ENCODE results near the gene WDR45B. TPM values are rescaled to one million over a fixed set of nuclear protein-coding genes. Genes with fewer than 3 reads are reported as not detected.

WDR45B gene
- total RNA-seq, 4 donors from 2014 or later: 68.1 to 108 (median 83.6) TPM

GRCh38 chr17:82686366-82687324, 38.4 kb upstream of the WDR45B start:
- Histone ChIP-seq H3K9me3 (peaks cover 0 to 5% of the 10 kb centered on the region in 2 donors), H3K4me1 (peaks cover 3 to 21% (median 6%) of the 10 kb centered on the region in 4 donors), H3K27ac (no peak overlapping the region), H3K27me3 (no peaks in the 10 kb centered on the region), H3K36me3 (no peaks in the 10 kb centered on the region), H3K4me3 (no peak overlapping the region)
- no peak for DNase-seq
- in situ Hi-C loops (cut with MboI; ENCODE audit: low pct_ligation_motif_present in 1 of 4, low pct_unique_long_range_greater_than_20kb in 1 of 4, low sequenced_read_pairs in 3 of 4) (no loop called here), intact Hi-C loops (cut with DNase I; ENCODE audit: low total_unique reads) (no loop called here)
- 91 to 92% methylated on average over 5 to 19 of the region's 19 CpGs for WGBS, 2 donors (ENCODE audit: low coverage in 1 of 2)
- TF ChIP-seq POLR2A (IDR thresholded peaks at IDR 0.05): no peak
- TF ChIP-seq POLR2AphosphoS5 (IDR thresholded peaks at IDR 0.05): no peak
- no peak for TF ChIP-seq EP300 (IDR thresholded peaks at IDR 0.05; ENCODE audit: low read depth)
- TF ChIP-seq, protein P1, sequence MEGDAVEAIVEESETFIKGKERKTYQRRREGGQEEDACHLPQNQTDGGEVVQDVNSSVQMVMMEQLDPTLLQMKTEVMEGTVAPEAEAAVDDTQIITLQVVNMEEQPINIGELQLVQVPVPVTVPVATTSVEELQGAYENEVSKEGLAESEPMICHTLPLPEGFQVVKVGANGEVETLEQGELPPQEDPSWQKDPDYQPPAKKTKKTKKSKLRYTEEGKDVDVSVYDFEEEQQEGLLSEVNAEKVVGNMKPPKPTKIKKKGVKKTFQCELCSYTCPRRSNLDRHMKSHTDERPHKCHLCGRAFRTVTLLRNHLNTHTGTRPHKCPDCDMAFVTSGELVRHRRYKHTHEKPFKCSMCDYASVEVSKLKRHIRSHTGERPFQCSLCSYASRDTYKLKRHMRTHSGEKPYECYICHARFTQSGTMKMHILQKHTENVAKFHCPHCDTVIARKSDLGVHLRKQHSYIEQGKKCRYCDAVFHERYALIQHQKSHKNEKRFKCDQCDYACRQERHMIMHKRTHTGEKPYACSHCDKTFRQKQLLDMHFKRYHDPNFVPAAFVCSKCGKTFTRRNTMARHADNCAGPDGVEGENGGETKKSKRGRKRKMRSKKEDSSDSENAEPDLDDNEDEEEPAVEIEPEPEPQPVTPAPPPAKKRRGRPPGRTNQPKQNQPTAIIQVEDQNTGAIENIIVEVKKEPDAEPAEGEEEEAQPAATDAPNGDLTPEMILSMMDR (IDR thresholded peaks at IDR 0.05): no peak

DNA sequence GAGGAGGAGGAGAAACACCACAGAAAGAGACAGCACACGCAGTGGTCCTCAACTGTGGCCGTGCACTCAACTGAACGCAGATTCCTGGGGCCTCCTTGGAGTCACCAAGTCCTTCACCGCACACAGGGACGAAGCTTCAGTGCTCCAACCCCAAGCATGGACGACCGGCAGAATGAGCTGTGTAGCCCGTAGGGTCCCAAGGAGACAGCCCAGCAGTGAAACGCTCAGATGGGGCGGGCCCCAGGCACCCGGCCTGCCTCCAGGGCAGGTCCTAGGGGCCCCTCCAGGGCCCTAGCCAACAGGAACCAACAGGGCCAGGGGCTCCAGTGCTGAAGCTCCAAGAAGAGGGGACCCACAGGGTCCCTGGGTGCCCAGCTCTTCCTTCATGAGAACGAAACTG, 37.0 kb upstream of the WDR45B start:
- H3K36me3 ChIP-seq: no peaks in the 10 kb centered on the region
- in situ Hi-C loops (cut with MboI; ENCODE audit: low pct_ligation_motif_present in 1 of 4, low pct_unique_long_range_greater_than_20kb in 1 of 4, low sequenced_read_pairs in 3 of 4) (no loop called here), intact Hi-C loops (cut with DNase I; ENCODE audit: low total_unique reads) (no loop called here)
- no peak overlapping the region for H3K4me3 ChIP-seq
- H3K27me3 ChIP-seq: no peaks in the 10 kb centered on the region
- H3K27ac ChIP-seq: peak overlapping the region in 3 of 4 donors; percentile 87 to 91 (median 88)
- TF ChIP-seq POLR2A (IDR thresholded peaks at IDR 0.05) (no peak), EP300 (IDR thresholded peaks at IDR 0.05; ENCODE audit: low read depth) (no peak), POLR2AphosphoS5 (IDR thresholded peaks at IDR 0.05) (no peak)
- TF ChIP-seq, protein P1 (IDR thresholded peaks at IDR 0.05): no peak
- WGBS, 2 donors (ENCODE audit: low coverage in 1 of 2): 93 to 97% methylated on average over 5 to 12 of the region's 12 CpGs
- H3K4me1 ChIP-seq: peaks cover 3 to 26% (median 8%) of the 10 kb centered on the region in 4 donors
- peaks cover 0 to 10% of the 10 kb centered on the region in 2 donors for H3K9me3 ChIP-seq
- DNase-seq: no peak

GRCh38 chr17:82684228-82684841, 36.1 kb upstream of the WDR45B start:
- in situ Hi-C loops (cut with MboI; ENCODE audit: low pct_ligation_motif_present in 1 of 4, low pct_unique_long_range_greater_than_20kb in 1 of 4, low sequenced_read_pairs in 3 of 4): no loop called here
- H3K36me3 ChIP-seq: no peaks in the 10 kb centered on the region
- H3K9me3 ChIP-seq: peaks cover 0 to 10% of the 10 kb centered on the region in 2 donors
- DNase-seq: peak; percentile 74
- intact Hi-C loops (cut with DNase I; ENCODE audit: low total_unique reads): no loop called here
- 57 to 82% methylated on average over 6 to 13 of the region's 13 CpGs for WGBS, 2 donors (ENCODE audit: low coverage in 1 of 2)
- H3K27me3 ChIP-seq: no peaks in the 10 kb centered on the region
- no peak overlapping the region for H3K4me3 ChIP-seq
- peaks cover 3 to 32% (median 15%) of the 10 kb centered on the region in 4 donors for H3K4me1 ChIP-seq
- H3K27ac ChIP-seq: peak overlapping the region; percentile 78 to 91 (median 88)
- TF ChIP-seq, protein P1 (IDR thresholded peaks at IDR 0.05): no peak
- TF ChIP-seq POLR2AphosphoS5 (IDR thresholded peaks at IDR 0.05) (peak in 1 of 3 donors; percentile 62), EP300 (IDR thresholded peaks at IDR 0.05; ENCODE audit: low read depth) (peak; percentile 51)

DNA sequence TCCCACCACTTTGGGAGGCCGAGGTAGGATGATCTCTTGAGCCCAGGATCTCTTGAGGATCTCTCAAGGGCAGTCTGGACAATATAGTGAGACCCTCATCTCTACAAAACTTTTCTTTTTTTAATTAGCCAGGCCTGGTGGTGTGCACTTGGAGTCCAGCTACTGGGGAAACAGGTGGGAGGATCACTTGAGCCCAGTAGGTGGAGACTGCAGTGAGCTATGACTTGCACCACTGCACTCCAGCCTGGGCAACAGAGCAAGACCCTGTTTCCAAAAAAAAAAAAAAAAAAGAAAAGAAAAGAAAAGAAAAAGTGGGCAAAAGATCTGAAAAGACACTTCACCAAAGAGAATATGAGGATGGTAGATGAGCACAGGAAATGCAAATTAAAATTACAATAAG, 35.3 kb upstream of the WDR45B start:
- DNase-seq: no peak
- in situ Hi-C loops (cut with MboI; ENCODE audit: low pct_ligation_motif_present in 1 of 4, low pct_unique_long_range_greater_than_20kb in 1 of 4, low sequenced_read_pairs in 3 of 4) (no loop called here), intact Hi-C loops (cut with DNase I; ENCODE audit: low total_unique reads) (no loop called here)
- H3K36me3 ChIP-seq: no peaks in the 10 kb centered on the region
- TF ChIP-seq POLR2A (IDR thresholded peaks at IDR 0.05) (no peak), EP300 (IDR thresholded peaks at IDR 0.05; ENCODE audit: low read depth) (no peak), POLR2AphosphoS5 (IDR thresholded peaks at IDR 0.05) (no peak)
- TF ChIP-seq, protein P1 (IDR thresholded peaks at IDR 0.05): no peak
- peak overlapping the region; percentile 78 to 91 (median 88) for H3K27ac ChIP-seq
- peaks cover 0 to 10% of the 10 kb centered on the region in 2 donors for H3K9me3 ChIP-seq
- no peaks in the 10 kb centered on the region for H3K27me3 ChIP-seq
- H3K4me1 ChIP-seq: peaks cover 3 to 32% (median 15%) of the 10 kb centered on the region in 4 donors
- 84 to 100% methylated on average over 1 of the region's 1 CpG for WGBS, 2 donors (ENCODE audit: low coverage in 1 of 2)
- H3K4me3 ChIP-seq: no peak overlapping the region
